Kidney (tissue), 14 donors: Measurements from ENCODE around the gene CLCA4. TPM values are rescaled to one million over a fixed set of nuclear protein-coding genes. Genes with fewer than 3 reads are reported as not detected.

Experiments
- DNase-seq, 5 donors: peaks; one replicate each; pipeline ENCODE4 v3.0.0-alpha.2; 2013 to 2020
- FAIRE-seq: peaks from 2 replicates; lab custom pipeline; 2012; peaks lifted over from hg19 to GRCh38; lab: Jason Lieb, UNC
- H3K27ac ChIP-seq, 2 donors: one replicate each; pipeline ENCODE4 v1.7.0; 2013; ENCODE audit warnings: low read depth in 2 of 2, low read length in 2 of 2, inconsistent platforms in 1 of 2
- H3K27me3 ChIP-seq: one replicate; pipeline ENCODE4 v1.7.1; 2013; ENCODE audit warnings: low read length, inconsistent platforms; ENCODE audit not compliant: control insufficient read depth, insufficient read depth
- H3K36me3 ChIP-seq, 3 donors: one replicate each; pipeline versions ENCODE4 v1.7.0 to v1.7.1; 2013; ENCODE audit warnings: low read length in 3 of 3, control low read depth in 1 of 3, inconsistent platforms in 1 of 3; ENCODE audit not compliant: insufficient read depth in 3 of 3, control insufficient read depth in 2 of 3
- H3K4me1 ChIP-seq, 3 donors: one replicate each; pipeline versions ENCODE4 v1.7.0 to v1.7.1; 2013; ENCODE audit warnings: low read length in 3 of 3, inconsistent platforms in 1 of 3, low read depth in 1 of 3; ENCODE audit not compliant: control insufficient read depth in 2 of 3, insufficient read depth in 2 of 3
- H3K4me3 ChIP-seq, 3 donors: one replicate each; pipeline versions ENCODE4 v1.7.0 to v1.8.1; 2013; ENCODE audit warnings: low read length in 3 of 3, control low read depth in 1 of 3, inconsistent platforms in 1 of 3
- H3K9ac ChIP-seq, 3 donors: one replicate each; pipeline versions ENCODE4 v1.7.0 to v1.7.1; 2013; ENCODE audit warnings: low read length in 3 of 3, control low read depth in 1 of 3, inconsistent platforms in 1 of 3
- H3K9me3 ChIP-seq, 3 donors: one replicate each; pipeline versions ENCODE4 v1.7.0 to v1.7.1; 2013; ENCODE audit warnings: low read length in 3 of 3, control low read depth in 1 of 3, inconsistent platforms in 1 of 3; ENCODE audit not compliant: control insufficient read depth in 2 of 3, insufficient read depth in 1 of 3
- intact Hi-C: fragments of 100-400 bp; cut with DNase I; formaldehyde crosslinking; loops from one replicate; pipeline ENCODE4 v1.11.1; 2022
- polyA plus RNA-seq: library from polyadenylated mRNA; stranded (reverse); fragments of 350-450 nt; fragmentation: Illumina TruSeq; extraction: RNeasy Lipid Tissue Mini Kit (QIAGEN cat#74804); gene quantifications from one replicate; pipeline ENCODE4 v1.2.3, GENCODE V29; 2014; ENCODE audit warnings: low read depth, low replicate concordance; ENCODE audit not compliant: insufficient read depth
- total RNA-seq: library from RNA; stranded (reverse); fragmentation: NEBNext Ultra II Directional; extraction: Animal tissue kit (Norgen Biotek cat#: 25700); gene quantifications from one replicate; pipeline ENCODE4 v1.2.1, GENCODE V29; 2021
- TF ChIP-seq, protein P1 (sequence below): IDR thresholded peaks from 3 replicates; pipeline ENCODE4 v1.5.1; 2012; ENCODE audit warnings: mild to moderate bottlenecking, moderate library complexity, borderline replicate concordance; ENCODE audit not compliant: insufficient read depth; ENCODE audit errors: extremely low read depth
- donor health status: control.
- donor health status: control.
- donor health status: control.
- donor health status: control.
- donor health status: control.
- donor health status: DM: yes; HTN: yes; CAD: no.
- donor health status: Normal renal cell carcinoma (clear cell type).

Gene CLCA4
- total and polyA plus RNA-seq, 2 donors from 2014 or later: 0.13 TPM; not detected in 1

DNA sequence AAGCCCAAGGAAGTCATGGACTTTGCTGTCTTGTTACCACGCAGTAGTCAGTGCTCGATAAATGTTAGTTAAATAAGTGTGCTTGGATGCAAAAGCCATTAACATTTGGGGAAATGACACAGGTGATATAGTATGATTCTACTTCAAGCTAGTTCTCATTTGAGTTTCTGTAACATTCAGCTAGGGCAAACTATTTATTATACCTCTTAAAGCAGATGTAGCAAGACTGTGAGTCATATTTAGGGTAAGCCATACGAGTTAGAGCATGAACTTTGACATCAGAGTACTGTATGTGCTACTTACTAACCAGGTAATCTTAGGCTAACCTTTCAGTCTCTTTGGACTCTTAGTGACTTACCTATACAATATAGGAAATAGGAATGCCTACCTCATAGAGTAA, 21.0 kb downstream of the CLCA4 start:
- no peak overlapping the region for H3K9ac ChIP-seq
- H3K36me3 ChIP-seq: no peaks in the 10 kb centered on the region
- H3K4me3 ChIP-seq: no peak overlapping the region
- intact Hi-C loops: no loop called here
- H3K27me3 ChIP-seq: no peaks in the 10 kb centered on the region
- DNase-seq (no peak), FAIRE-seq (no peak)
- H3K9me3 ChIP-seq: no peaks in the 10 kb centered on the region
- no peak overlapping the region for H3K27ac ChIP-seq
- TF ChIP-seq, protein P1, sequence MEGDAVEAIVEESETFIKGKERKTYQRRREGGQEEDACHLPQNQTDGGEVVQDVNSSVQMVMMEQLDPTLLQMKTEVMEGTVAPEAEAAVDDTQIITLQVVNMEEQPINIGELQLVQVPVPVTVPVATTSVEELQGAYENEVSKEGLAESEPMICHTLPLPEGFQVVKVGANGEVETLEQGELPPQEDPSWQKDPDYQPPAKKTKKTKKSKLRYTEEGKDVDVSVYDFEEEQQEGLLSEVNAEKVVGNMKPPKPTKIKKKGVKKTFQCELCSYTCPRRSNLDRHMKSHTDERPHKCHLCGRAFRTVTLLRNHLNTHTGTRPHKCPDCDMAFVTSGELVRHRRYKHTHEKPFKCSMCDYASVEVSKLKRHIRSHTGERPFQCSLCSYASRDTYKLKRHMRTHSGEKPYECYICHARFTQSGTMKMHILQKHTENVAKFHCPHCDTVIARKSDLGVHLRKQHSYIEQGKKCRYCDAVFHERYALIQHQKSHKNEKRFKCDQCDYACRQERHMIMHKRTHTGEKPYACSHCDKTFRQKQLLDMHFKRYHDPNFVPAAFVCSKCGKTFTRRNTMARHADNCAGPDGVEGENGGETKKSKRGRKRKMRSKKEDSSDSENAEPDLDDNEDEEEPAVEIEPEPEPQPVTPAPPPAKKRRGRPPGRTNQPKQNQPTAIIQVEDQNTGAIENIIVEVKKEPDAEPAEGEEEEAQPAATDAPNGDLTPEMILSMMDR: no peak
- no peaks in the 10 kb centered on the region for H3K4me1 ChIP-seq

DNA sequence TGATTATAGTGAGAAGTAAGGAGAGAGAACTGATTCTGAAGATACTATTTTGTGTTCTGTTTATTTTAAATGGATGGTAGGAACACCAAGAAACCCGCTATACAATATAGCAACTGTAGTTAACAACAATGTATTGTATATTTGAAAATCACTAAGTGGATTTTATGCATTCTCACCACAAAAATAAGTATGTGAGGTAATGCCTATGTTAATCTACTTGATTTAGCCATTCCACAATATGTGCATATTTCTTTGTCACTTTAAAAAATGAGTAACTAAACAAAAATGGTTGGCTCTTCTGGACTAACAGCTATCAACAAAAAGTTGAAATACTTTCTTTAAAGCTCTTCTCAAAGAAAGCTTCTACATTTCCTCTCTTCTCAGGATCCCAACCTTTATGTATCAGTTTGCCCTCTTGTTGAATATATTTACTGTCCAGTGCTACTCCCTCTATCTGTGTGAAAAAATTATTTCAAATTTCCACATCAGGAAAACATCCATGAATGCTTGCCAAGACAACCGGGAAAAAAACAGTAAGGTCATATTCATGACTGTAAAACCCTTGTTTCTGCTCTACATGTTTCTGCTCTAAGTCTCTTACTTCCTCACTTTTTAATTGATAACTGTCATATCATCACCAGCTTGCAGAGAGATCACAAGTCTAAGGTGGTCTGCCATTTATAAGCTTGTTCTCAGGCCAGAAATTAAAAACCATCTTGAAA, 27.0 kb downstream of the CLCA4 start:
- no peak overlapping the region for H3K27ac ChIP-seq
- no peaks in the 10 kb centered on the region for H3K4me1 ChIP-seq
- DNase-seq (no peak), FAIRE-seq (no peak)
- TF ChIP-seq, protein P1: no peak
- H3K9ac ChIP-seq: no peak overlapping the region
- no peak overlapping the region for H3K4me3 ChIP-seq
- no peaks in the 10 kb centered on the region for H3K36me3 ChIP-seq
- intact Hi-C loops: no loop called here
- no peaks in the 10 kb centered on the region for H3K9me3 ChIP-seq
- H3K27me3 ChIP-seq: no peaks in the 10 kb centered on the region

DNA sequence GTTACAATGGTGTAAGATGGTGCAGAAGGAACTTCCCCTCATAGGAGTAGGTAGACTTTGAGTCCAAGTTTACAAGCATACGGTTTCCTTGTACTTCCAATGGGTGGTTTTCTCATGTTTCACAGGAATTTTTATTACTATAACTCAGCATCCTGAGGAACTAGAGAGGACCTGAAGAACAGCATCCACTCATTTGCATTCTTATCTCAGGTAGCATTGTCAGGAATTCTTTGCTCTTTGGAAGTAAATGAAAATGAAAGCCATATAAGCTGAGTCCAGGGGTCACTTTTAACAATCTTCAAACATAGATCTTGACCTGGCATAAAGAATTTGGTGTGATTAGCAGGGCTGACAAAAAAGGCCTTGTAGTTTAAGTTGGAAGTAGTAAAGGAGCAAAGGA, 34.4 kb downstream of the CLCA4 start:
- Histone ChIP-seq H3K4me1 (no peaks in the 10 kb centered on the region), H3K9me3 (no peaks in the 10 kb centered on the region), H3K27ac (no peak overlapping the region), H3K9ac (no peak overlapping the region), H3K36me3 (no peaks in the 10 kb centered on the region), H3K27me3 (no peaks in the 10 kb centered on the region), H3K4me3 (no peak overlapping the region)
- intact Hi-C loops: no loop called here
- DNase-seq (no peak), FAIRE-seq (no peak)
- TF ChIP-seq, protein P1: no peak
